Measurements from ENCODE around the gene HAP1.

GRCh38 chr17:41781404-41782110 lies 47.1 kb upstream of the HAP1 start:
- TF ChIP-seq CTCF (IDR thresholded peaks at IDR 0.05) (no peak), POLR2A (IDR thresholded peaks at IDR 0.05; ENCODE audit: low read depth) (no peak), EP300 (IDR thresholded peaks at IDR 0.05) (no peak), POLR2AphosphoS5 (IDR thresholded peaks at IDR 0.05) (no peak)
